ENCODE data around the gene PARVA. TPM values are rescaled to one million over a fixed set of nuclear protein-coding genes. Genes with fewer than 3 reads are reported as not detected.

The PARVA gene
- total and polyA plus RNA-seq, 2 of the 8 experiments (the other 6 are each of a cell fraction or from before 2014, with no cell fraction given): 3.1 to 13.5 TPM

GRCh38 chr11:12508151-12508751 lies 130.9 kb downstream of the PARVA start (continued):
- TF ChIP-seq, protein P1, sequence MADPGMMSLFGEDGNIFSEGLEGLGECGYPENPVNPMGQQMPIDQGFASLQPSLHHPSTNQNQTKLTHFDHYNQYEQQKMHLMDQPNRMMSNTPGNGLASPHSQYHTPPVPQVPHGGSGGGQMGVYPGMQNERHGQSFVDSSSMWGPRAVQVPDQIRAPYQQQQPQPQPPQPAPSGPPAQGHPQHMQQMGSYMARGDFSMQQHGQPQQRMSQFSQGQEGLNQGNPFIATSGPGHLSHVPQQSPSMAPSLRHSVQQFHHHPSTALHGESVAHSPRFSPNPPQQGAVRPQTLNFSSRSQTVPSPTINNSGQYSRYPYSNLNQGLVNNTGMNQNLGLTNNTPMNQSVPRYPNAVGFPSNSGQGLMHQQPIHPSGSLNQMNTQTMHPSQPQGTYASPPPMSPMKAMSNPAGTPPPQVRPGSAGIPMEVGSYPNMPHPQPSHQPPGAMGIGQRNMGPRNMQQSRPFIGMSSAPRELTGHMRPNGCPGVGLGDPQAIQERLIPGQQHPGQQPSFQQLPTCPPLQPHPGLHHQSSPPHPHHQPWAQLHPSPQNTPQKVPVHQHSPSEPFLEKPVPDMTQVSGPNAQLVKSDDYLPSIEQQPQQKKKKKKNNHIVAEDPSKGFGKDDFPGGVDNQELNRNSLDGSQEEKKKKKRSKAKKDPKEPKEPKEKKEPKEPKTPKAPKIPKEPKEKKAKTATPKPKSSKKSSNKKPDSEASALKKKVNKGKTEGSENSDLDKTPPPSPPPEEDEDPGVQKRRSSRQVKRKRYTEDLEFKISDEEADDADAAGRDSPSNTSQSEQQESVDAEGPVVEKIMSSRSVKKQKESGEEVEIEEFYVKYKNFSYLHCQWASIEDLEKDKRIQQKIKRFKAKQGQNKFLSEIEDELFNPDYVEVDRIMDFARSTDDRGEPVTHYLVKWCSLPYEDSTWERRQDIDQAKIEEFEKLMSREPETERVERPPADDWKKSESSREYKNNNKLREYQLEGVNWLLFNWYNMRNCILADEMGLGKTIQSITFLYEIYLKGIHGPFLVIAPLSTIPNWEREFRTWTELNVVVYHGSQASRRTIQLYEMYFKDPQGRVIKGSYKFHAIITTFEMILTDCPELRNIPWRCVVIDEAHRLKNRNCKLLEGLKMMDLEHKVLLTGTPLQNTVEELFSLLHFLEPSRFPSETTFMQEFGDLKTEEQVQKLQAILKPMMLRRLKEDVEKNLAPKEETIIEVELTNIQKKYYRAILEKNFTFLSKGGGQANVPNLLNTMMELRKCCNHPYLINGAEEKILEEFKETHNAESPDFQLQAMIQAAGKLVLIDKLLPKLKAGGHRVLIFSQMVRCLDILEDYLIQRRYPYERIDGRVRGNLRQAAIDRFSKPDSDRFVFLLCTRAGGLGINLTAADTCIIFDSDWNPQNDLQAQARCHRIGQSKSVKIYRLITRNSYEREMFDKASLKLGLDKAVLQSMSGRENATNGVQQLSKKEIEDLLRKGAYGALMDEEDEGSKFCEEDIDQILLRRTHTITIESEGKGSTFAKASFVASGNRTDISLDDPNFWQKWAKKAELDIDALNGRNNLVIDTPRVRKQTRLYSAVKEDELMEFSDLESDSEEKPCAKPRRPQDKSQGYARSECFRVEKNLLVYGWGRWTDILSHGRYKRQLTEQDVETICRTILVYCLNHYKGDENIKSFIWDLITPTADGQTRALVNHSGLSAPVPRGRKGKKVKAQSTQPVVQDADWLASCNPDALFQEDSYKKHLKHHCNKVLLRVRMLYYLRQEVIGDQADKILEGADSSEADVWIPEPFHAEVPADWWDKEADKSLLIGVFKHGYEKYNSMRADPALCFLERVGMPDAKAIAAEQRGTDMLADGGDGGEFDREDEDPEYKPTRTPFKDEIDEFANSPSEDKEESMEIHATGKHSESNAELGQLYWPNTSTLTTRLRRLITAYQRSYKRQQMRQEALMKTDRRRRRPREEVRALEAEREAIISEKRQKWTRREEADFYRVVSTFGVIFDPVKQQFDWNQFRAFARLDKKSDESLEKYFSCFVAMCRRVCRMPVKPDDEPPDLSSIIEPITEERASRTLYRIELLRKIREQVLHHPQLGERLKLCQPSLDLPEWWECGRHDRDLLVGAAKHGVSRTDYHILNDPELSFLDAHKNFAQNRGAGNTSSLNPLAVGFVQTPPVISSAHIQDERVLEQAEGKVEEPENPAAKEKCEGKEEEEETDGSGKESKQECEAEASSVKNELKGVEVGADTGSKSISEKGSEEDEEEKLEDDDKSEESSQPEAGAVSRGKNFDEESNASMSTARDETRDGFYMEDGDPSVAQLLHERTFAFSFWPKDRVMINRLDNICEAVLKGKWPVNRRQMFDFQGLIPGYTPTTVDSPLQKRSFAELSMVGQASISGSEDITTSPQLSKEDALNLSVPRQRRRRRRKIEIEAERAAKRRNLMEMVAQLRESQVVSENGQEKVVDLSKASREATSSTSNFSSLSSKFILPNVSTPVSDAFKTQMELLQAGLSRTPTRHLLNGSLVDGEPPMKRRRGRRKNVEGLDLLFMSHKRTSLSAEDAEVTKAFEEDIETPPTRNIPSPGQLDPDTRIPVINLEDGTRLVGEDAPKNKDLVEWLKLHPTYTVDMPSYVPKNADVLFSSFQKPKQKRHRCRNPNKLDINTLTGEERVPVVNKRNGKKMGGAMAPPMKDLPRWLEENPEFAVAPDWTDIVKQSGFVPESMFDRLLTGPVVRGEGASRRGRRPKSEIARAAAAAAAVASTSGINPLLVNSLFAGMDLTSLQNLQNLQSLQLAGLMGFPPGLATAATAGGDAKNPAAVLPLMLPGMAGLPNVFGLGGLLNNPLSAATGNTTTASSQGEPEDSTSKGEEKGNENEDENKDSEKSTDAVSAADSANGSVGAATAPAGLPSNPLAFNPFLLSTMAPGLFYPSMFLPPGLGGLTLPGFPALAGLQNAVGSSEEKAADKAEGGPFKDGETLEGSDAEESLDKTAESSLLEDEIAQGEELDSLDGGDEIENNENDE (IDR thresholded peaks at IDR 0.05; ENCODE audit: insufficient replicate concordance, low read length): no peak
- no peak for TF ChIP-seq SIX5 (IDR thresholded peaks at IDR 0.05; ENCODE audit: low read depth, low read length)
- no peak for TF ChIP-seq TEAD4 (IDR thresholded peaks at IDR 0.05; ENCODE audit: low read depth, low read length)

Measured in H1 (cell line).